ENCODE data around the gene ZFAND6.

- TF ChIP-seq POLR2A (IDR thresholded peaks at IDR 0.05) (no peak), CTCF (IDR thresholded peaks at IDR 0.05) (no peak)
These were observed 36.5 kb downstream of the ZFAND6 start for GRCh38 chr15:80095969-80096368.
